NCI-H526 (cell line): ENCODE results near the gene OTOP3.
"Not testable (repeated sequence)": the region's sequence is repeated elsewhere in the genome, so short reads cannot be mapped to it uniquely, and the experiment has no call there.

Source experiments
- DNase-seq, 2 experiments: peaks; one replicate each; lab custom pipeline; 2025; lab: John Stamatoyannopoulos, UW

The OTOP3 gene

DNA sequence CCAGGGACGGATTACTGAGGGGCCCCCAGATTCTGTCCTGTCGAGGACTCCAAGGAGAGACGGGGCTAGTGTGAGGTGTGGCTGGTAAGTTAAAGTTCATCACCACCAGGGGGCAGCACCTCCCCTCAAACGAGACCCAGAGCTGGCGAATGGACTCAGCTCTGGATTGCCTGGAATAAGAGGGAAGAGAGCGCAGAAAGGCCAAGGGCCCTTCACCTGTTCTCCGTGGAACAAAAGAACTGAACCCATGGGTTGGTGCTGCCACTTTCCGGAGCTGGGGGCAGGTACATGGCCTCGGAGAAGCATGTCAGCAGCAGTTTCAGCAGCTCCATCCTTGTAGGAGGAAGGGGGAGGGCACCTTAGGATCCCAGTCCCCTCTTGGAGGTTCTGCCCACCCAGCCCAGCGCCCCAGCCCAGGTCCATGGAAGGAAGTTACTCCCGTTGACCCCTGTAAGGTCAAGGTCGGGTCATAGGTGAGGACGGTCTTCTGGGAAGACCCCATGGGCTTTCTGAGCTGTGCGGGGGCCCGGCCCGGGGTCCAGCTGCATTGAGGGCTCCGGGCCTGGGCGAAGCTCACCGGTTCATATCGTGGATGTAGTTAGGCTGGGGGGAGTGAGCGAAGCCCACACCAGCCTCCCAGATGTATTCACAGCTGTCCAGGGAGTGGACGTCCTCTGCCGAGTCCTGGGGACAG, 26.1 kb downstream of the OTOP3 start:
- DNase-seq = peak; percentile 83 to 95

DNA sequence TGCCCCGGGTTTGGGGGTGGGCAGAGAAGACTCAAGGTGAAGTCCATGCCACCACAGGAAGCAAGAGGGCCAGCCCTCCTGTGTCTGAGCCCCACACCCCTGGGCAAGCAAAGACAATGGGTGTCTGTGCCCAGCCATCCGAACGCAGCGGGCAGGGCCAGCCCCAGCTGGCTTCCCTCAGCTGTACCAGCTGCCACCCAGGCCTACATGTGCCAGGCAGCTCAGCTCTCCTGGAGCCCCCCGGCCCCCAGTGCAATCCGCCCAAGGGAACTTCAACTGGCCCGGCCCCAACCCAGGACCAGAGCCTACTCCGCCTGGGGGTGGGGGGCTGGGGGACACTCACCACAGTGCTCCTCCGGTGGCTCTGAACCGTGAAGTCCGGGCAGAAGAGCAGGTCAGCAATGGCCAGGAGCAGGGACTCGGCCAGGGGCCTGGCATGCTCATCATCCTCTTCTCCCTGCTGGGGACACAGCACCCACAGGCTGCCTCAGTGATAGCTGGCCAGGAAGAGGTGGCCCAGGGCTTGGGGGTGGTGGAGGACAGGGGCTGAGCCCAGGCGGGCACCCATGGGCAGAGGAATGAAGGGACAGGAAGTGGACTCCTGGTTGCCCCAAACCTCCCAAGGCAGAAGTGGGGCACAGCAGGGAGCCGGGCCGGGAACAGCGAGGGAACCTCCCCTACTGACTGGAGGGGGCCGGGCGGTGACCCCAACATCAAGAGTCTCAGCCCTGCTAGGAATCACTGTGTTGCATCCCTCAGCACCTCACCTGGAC, 27.1 kb downstream of the OTOP3 start:
- no peak for DNase-seq

DNA sequence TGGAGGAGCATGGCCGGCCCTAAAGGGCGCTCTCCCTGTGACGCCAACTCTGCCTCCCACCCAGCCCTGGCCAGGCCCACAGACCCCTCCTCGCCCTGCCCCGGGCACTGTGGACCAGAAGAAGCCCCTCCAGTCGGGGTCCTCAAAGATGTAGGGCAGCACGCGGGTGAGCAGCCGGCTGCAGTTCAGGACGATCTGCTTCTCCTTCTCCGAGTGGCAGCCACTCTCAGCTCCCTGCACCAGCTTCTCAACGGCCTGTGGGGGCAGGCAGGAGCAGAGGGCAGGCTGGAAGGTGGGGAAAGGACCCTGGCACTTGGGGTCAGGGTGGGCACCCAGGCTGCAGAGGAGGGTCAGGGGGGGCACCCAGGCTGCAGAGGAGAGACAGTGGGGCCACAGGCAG, 28.0 kb downstream of the OTOP3 start:
- no peak for DNase-seq

DNA sequence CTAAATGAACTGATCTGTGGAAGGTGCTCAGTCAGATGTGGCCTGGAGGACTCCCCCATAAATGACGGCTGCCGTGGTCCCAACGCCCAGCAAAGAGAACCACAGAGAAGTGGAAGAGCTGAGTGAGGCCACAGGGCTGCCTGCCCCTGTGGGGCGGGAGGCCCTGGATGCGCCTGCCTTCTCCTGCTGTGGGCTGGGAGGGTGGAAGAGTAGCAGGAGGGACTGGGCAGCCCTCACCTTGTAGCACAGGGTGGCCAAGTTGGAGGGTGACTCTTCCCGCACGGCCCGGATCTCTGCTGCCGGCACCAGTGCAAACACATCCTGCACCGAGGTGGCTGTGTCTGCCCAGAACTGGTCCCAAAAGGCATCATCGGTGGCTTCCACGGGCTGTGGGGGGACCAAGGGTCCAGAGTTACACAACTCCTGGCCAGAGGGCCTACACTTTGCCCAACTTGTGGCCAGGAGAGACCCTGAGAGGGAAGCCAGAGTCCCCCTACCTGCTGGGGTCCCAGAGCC, 28.6 kb downstream of the OTOP3 start:
- DNase-seq = no peak

DNA sequence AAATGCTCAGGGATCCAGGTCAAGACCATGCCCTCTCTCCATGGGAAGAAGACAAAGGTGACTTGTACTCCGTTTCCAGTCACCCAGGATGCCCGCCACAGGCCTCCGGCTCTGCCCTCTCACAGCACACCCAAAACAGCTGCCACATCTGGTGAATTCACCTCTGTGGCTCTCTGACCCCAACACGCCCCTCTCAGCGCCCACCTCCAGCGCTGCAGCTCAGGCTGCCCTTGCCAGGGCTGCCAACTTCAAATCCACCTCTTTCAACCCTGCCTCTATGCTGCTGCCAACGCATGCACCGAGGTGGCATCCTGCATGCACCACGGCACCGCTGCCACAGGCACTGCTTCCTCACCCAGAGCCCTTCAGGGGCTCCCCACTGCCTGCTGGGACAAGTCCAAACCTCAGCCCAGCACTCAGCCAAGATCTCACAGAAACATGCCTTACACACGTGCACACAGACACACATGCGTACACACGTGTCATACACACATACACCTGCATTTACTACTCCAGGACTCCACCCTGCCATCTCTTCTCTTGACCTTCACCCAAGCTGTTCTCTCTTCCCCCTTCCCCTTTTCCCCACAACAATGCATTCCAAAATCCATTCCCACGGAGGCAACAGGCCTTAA, 29.4 kb downstream of the OTOP3 start:
- DNase-seq = no peak

DNA sequence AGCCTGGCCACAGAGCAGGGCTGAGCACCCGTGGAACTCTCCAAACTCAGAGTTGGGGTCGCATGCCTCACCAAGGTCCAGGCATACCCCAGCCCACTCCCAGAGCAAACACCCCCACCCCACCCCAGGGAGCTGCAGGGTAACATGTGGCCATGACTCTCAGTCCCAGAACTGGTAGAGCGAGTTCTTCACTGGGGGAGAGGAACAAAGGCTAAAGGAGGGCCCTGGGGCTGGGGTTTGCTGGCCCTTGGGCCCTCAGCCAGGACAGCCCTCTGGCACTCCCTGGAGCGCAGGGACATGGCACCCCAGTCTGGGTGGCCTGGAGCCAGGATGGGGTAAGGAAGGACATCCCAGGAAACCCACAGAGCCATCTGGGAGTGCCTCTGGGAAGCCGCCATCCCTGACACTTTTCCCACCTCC, 32.7 kb downstream of the OTOP3 start:
- peak in 1 of 2 experiments; percentile 29 for DNase-seq

DNA sequence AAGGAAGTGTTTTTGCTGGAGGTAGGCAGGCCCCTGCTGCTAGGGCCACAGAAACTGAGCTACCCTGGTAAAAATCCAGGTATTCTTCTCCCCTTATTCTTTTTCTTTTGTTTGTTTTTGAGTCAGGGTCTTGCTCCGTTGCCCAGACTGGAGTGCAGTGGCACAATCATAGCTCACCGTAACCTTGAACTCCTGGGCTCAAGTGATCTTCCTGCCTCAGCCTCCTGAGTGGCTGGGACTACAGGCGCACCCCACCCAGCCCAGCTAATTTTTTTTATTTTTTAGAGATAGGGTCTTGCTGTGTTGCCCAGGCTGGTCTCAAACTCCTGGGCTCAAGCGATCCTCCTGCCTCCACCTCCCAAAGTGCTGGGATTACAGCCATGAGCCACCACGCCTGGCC, 33.8 kb downstream of the OTOP3 start:
- not testable (repeated sequence) for DNase-seq

DNA sequence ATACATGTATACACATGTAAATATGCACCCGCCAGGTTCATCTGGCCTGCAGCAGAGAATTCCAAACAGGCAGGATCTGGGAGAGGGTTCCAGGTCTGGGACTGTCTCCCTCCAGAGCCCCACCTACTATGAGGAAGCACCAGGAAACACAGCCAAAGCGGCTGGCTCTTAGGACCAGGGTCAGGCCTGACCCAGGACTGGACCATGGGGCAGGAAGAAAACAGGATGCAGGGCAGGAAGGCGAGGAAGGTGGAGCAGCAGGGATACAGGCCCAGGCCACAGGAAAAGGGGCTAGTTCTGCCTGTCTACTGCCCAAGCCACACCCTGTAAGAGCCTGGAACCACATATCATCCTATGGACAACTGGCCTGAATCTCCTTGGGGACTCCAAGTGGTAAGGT, 34.7 kb downstream of the OTOP3 start:
- no peak for DNase-seq

DNA sequence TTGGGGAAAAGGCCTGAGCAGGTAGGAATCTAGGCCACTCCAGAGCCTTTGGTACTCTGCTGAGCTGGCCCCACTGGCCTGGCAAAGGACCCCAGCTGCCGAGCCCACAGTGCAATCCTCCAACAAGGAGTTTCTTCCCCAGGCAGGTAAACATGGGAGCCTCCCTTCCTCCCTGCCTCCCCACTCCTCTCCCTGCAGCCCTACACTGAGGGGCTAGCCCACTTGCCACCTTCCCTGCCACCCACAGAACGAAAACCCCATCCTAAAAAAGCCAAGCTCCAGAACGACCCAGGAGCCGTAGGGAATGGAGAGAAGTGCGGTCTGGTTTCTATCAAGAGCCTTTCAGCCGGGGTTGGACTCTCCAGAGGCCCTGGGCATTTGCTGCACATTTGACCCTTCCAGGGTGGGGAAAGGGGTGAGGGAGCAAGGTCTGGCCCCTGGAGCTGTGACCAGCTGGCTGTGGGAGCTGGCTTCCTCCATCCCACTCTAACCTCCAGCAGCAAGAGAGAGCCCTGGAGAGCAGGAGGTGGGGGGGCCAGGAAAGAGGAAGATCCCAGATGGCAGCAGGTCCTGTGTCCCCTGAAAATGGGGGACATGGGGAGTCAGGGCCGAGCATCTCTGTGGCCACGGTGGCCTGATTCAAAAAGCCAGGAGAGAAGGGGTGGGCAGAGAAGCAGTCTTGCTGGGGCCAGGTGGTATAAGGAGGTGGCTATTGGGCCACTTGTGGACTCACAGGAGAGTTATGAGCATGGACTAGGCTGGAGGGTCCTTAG, 35.6 kb downstream of the OTOP3 start:
- no peak for DNase-seq

DNA sequence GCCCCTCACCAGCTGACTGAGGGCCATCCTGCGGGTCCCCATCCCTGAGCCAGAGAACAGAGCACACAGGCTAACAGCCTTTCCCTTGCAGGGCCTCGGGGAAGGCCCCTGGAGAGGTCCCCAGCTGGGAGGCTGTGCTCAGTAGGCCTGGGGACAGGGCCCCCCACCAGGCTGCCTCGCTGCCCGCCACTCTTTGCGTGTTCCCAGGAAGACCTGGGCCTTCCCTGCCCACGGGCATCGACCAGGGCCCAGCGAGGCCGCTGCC, 36.1 kb downstream of the OTOP3 start:
- DNase-seq = no peak

DNA sequence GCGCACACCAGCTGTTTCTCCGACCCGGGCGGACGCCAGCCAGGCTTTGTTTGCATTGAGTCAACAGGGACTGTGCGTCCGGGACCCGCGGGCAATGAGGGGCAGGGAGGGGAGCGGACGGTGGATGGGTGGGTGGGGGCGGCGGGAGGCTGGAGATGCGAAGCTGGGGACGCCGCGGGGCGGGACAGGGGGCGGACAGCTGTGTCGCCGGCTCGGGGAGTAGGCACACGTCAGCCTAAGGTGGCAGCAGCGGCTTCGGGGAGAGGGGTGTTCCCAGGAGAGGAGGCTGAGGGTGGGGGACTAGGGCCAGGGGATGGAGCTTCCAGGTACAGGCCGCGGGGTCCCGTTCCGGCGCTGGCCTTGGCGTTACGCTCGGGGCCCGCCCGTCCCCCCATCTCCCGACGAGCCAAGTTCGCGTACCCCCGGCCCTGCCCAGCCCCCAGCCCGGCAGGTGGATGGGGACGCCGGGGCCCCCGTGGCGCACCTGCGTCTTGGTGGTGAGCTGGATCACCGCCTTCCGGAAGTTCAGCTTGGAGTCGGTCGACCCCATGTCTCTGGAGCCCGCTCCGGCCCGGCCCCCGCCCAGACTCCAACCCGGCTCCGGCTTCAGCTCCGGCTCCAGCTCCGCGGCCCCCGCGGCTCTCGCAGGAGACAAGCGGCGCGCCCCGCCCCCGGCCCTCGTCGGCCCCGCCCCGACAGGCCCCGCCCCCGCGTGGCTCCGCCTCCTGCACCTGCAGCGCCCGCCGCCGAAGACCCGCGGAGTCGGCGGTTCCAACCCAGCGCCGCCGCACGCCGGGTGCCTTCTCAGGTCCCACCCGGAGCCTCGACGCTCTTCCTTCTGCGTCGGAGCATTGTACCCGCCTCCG, 36.6 kb downstream of the OTOP3 start, which contains the start of gene HID1:
HID1 (minus strand) TSS at position 653 of the 866 bp plus-strand sequence; CDS start at position 550, 103 bp downstream.
- peak; percentile 54 to 92 for DNase-seq

DNA sequence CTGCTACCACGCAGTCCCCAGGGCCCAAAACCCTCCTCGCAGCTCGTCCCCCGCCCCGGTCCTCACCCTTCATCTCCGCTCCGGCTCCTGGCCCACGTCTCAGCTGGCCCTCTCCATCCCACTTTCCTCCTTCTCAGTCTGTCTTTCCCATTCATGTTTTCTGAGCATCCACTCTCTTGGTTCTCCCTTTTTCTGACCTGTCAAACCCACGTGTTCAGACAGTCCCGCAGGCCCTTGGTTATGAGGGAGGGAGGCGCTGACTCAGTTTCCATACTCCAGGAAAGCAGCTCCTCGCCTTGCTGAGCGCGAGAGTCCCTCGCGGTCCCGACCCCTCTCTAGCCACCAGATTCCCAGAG, 37.3 kb downstream of the OTOP3 start:
- DNase-seq = no peak

DNA sequence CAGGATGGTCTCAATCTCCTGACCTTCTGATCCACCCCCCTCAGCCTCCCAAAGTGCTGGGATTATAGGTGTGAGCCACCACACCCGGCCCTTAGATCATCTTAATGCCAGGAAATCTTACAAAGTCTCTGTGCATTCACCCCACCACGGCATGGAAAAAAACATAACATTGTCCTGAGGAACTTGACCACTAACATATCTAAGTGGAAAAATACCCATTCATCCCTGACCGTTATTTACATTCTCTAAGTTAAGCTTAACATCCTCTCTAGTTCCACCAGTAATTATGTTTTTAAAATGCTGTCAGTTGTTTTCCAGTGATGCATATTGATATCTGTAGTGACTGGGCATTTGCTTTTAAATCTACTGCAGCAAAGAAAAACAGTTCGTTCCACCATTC, 40.2 kb downstream of the OTOP3 start:
- DNase-seq = no peak

DNA sequence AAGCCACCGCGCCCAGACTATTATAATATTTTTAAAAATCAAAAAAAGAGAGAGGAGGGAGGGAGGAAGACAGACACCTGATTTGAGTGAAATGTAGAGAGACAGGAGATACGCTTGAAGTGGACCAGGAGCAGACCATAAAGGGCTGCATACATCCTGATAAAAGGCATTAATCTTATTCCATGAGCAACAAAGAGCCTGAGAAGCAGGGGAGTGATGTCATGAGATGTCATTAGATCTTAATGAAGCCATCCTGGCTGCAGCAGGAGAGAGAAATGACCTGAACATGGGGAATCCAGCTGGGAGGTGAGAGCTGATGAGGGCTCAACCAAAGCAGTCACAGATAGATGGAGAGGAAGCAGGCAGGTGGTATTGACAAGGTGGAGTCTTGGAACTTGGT, 42.1 kb downstream of the OTOP3 start:
- no peak for DNase-seq

DNA sequence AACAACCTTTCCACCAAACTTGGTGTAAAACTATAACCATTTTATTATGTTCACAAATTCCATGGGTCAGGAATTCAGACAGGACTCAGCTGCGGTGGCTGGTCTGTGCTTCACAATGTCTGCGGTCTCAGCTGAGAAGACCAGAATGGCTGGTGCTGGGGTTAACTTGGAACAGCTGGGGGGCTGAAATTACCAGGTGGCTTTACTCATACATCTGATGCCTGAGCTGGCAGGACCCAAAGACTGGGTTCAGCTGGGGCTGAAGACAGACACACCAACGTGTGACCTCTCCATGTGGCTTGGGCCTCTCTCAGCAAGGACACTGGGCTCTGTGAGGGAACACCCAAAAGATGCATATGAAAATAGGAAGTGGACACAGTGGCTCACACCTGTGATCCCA, 42.5 kb downstream of the OTOP3 start:
- DNase-seq = no peak

DNA sequence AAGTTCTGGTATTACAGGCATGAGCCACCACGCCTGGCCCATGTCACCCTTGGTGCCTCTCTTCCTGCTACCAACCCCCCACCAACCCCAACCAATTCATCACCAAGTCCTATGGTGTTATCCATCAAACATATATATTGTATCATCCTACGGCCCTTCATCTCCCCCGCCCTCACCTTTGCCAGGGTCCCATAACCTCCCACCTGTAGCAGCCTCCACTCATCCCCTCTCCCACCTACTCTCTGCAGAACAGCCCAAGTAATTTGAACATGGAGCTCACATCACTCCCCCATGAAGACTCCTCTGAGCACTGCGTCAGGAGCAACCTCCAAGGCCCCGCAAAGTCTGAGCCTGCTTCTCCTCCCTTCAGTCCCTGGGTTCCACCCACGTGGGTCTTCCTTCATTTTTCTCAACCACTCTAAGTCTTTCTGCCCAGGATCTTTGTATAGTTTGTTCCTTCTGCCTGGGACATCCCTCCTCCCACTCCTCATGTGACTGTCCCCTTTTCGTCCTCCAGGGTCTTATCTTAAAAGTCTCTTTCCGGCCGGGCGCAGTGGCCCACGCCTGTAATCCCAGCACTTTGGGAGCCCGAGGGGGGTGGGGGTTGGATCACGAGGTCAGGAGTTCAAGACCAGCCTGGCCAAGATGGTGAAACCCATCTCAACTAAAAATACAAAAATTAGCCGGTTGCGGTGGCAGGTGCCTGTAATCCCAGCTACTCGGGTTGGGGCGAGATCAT, 43.9 kb downstream of the OTOP3 start:
- no peak for DNase-seq

DNA sequence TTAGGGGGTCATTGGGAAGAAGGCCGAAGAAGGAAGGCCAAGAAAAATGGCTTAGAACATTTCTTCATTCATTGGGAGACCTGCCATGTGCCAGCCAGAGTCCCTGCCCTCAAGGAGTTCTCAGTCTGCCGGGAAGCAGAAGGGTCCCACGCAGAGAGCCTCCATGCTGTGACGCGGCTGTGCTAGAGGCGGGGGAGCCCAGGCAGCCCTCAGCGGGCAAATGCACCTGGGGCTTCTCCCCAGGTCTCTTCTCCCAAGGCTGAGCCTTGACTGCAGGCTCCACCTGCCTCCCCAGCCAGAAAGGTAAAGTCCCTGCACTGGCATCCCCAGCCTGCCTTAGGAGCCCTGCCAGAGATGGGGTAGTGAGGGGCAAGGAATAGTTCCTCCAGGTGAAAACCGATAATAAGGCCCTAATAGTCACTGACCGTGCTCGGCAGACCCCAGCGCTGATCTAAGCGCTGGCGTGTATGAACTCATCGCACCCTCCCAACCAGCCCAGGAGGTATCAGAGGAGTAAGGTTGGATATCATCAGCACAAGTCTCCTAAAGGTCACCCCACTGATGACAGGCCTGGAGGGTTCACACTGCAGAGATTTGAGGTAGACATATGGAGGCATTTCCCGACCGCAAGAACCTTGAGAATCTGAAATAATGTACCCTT, 45.8 kb downstream of the OTOP3 start:
- no peak for DNase-seq

DNA sequence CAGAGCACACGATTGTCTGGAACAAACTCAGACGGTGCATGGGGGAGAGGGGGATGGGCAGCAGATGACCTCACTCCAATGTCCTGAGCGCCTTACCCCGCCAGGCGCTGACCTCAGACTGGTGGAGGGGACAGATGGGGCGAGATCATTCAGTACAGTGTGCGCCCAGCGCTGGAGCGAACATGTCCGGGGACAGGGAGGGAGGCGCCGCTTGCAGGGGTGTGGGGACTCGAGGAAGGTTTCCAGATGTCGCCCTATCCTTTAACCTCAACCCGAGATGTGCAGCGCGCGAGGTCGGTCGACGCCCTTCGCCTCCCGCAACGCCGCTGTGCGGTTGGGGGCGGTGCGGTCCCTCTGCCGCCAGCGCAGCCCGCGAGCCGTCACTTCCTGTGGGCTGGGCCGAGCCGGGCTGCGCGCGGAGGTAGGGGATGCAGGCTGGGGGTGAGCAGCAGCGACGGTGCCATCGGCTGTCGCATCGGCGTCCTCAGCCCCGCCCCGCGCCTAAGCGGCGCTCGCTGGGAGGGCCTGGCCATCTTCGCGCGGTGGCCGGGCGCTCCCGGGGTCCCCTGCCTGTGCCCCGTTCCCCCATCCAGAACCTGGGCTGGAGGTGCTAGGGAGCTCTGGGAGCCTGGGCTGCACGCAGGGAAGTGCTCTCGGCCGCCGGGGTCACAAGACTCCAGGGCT, 46.4 kb downstream of the OTOP3 start:
- DNase-seq = peak; percentile 35 to 91

DNA sequence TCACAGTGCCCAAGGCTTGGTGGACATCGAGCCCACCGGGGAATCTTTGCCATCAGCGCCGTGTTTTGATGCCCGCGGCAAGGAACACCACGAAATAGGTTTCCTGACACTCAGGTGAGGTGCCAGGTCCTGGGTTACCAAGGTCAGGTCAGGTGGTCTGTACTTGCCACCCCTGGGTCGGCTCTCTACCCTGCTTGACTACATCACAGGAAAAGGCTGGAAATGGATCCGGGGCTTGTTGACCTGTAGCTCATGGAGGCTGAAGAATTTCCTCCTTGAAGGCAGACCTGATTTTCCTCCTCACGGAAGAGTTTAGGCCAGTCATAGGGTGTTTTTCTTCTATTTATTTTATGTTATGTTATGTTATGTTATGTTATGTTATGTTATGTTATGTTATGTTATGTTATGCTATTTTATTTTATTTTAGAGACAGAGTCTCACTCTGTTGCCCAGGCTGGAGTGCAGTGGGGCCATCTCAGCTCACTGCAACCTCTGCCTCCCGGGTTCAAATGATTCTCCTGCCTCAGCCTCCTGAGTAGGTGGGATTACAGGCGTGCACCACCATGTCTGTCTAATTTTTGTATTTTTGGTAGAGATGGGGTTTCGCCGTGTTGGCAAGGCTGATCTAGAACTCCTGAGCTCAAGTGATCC, 47.1 kb downstream of the OTOP3 start:
- not testable (repeated sequence) for DNase-seq
